Stimulated activated CD4-positive, alpha-beta T cell treated with anti-CD3 and anti-CD28 coated beads, TNF-alpha, amount 100 ng/mL, for 48 hours (primary cell): Measurements from ENCODE around the gene RELN.
"Not testable (repeated sequence)": the region's sequence is repeated elsewhere in the genome, so short reads cannot be mapped to it uniquely, and the experiment has no call there.

Source experiments
- DNase-seq, 3 donors: peaks; one replicate each; pipeline ENCODE4 v3.0.0-alpha.2; 2020; ENCODE audit warnings: low read depth in 3 of 3

The RELN gene

GRCh38 chr7:103989200-103989784 lies at the start of gene RELN:
Gene RELN (minus strand): TSS chr7:103989658. CDS start chr7:103989356, 302 bp downstream.
- DNase-seq = no peak

- DNase-seq = no peak
These were observed 48.7 kb upstream of the RELN start for GRCh38 chr7:104038136-104038535.

- not testable (repeated sequence) for DNase-seq
These were observed 47.4 kb upstream of the RELN start for GRCh38 chr7:104036889-104037288.

GRCh38 chr7:104035351-104035750 lies 45.9 kb upstream of the RELN start:
- DNase-seq = no peak

- DNase-seq = no peak
These were observed 45.2 kb upstream of the RELN start for GRCh38 chr7:104034679-104035078.

GRCh38 chr7:104033837-104034236 lies 44.4 kb upstream of the RELN start:
- DNase-seq = no peak

GRCh38 chr7:104032486-104032885 lies 43.0 kb upstream of the RELN start:
- DNase-seq = no peak

GRCh38 chr7:104029765-104030164 lies 40.3 kb upstream of the RELN start:
- no peak for DNase-seq

GRCh38 chr7:104024632-104025031 lies 35.2 kb upstream of the RELN start:
- DNase-seq = no peak

GRCh38 chr7:104023100-104023499 lies 33.6 kb upstream of the RELN start:
- no peak for DNase-seq

- DNase-seq = no peak
These were observed 29.0 kb upstream of the RELN start for GRCh38 chr7:104018425-104018824.

- no peak for DNase-seq
These were observed 27.5 kb upstream of the RELN start for GRCh38 chr7:104017001-104017400.

- no peak for DNase-seq
These were observed 23.4 kb upstream of the RELN start for GRCh38 chr7:104012835-104013234.

- DNase-seq = no peak
These were observed 22.4 kb upstream of the RELN start for GRCh38 chr7:104011829-104012228.

- DNase-seq = no peak
These were observed 20.8 kb upstream of the RELN start for GRCh38 chr7:104010052-104010909.

- no peak for DNase-seq
These were observed 18.6 kb upstream of the RELN start for GRCh38 chr7:104008107-104008506.

GRCh38 chr7:104007614-104008013 lies 18.2 kb upstream of the RELN start:
- DNase-seq = no peak

GRCh38 chr7:104005197-104005596 lies 15.7 kb upstream of the RELN start:
- no peak for DNase-seq

GRCh38 chr7:103996639-103997038 lies 7.2 kb upstream of the RELN start:
- no peak for DNase-seq

GRCh38 chr7:103996017-103996551 lies 6.6 kb upstream of the RELN start:
- no peak for DNase-seq

GRCh38 chr7:103995554-103995953 lies 6.1 kb upstream of the RELN start:
- no peak for DNase-seq

GRCh38 chr7:103993551-103993950 lies 4.1 kb upstream of the RELN start:
- DNase-seq = no peak

GRCh38 chr7:103991406-103991805 lies 1.9 kb upstream of the RELN start:
- no peak for DNase-seq
